ENCODE results near the gene TDRD3.
"Not testable (repeated sequence)": the region's sequence is repeated elsewhere in the genome, so short reads cannot be mapped to it uniquely, and the experiment has no call there.

TDRD3 gene

GRCh38 chr13:60398907-60399589 lies 2.0 kb downstream of the TDRD3 start:
- no peak for DNase-seq

GRCh38 chr13:60402022-60402421 lies 5.0 kb downstream of the TDRD3 start:
- no peak for DNase-seq

- no peak for DNase-seq
Measured at GRCh38 chr13:60407095-60407494, 10.1 kb downstream of the TDRD3 start.

- not testable (repeated sequence) for DNase-seq
Measured at GRCh38 chr13:60407852-60408251, 10.8 kb downstream of the TDRD3 start.

GRCh38 chr13:60409574-60410292 lies 12.7 kb downstream of the TDRD3 start:
- DNase-seq: not testable (repeated sequence)

- no peak for DNase-seq
Measured at GRCh38 chr13:60410299-60410698, 13.3 kb downstream of the TDRD3 start.

GRCh38 chr13:60411464-60411863 lies 14.4 kb downstream of the TDRD3 start:
- no peak for DNase-seq

GRCh38 chr13:60411983-60412382 lies 15.0 kb downstream of the TDRD3 start:
- no peak for DNase-seq

- no peak for DNase-seq
Measured at GRCh38 chr13:60412909-60413616, 16.0 kb downstream of the TDRD3 start.

- no peak for DNase-seq
Measured at GRCh38 chr13:60414177-60414576, 17.2 kb downstream of the TDRD3 start.

GRCh38 chr13:60417734-60418133 lies 20.7 kb downstream of the TDRD3 start:
- DNase-seq: no peak

- DNase-seq: no peak
Measured at GRCh38 chr13:60418954-60419353, 21.9 kb downstream of the TDRD3 start.

GRCh38 chr13:60425332-60425731 lies 28.3 kb downstream of the TDRD3 start:
- no peak for DNase-seq

GRCh38 chr13:60426075-60426474 lies 29.1 kb downstream of the TDRD3 start:
- no peak for DNase-seq

GRCh38 chr13:60427285-60427684 lies 30.3 kb downstream of the TDRD3 start:
- DNase-seq: no peak

GRCh38 chr13:60431108-60431700 lies 34.2 kb downstream of the TDRD3 start:
- DNase-seq: no peak

GRCh38 chr13:60433505-60433904 lies 36.5 kb downstream of the TDRD3 start:
- no peak for DNase-seq

GRCh38 chr13:60435762-60436374 lies 38.8 kb downstream of the TDRD3 start:
- no peak for DNase-seq

GRCh38 chr13:60439201-60439600 lies 42.2 kb downstream of the TDRD3 start:
- DNase-seq: no peak

GRCh38 chr13:60441761-60442160 lies 44.7 kb downstream of the TDRD3 start:
- DNase-seq: no peak

- DNase-seq: no peak
Measured at GRCh38 chr13:60448907-60449510, 52.0 kb downstream of the TDRD3 start.

- DNase-seq: no peak
Measured at GRCh38 chr13:60453490-60453889, 56.5 kb downstream of the TDRD3 start.

GRCh38 chr13:60454425-60454824 lies 57.4 kb downstream of the TDRD3 start:
- DNase-seq: no peak

All from activated CD8-positive, alpha-beta memory T cell treated with anti-CD3 and anti-CD28 coated beads for 24 hours (primary cell).